Uterus (tissue), 4 donors: ENCODE measurements around the gene CAP1. TPM values are rescaled to one million over a fixed set of nuclear protein-coding genes. Genes with fewer than 3 reads are reported as not detected.

Experiments
- DNase-seq, 2 donors: peaks; one replicate each; pipeline ENCODE4 v3.0.0-alpha.2; 2019 to 2020
- H3K27ac ChIP-seq, 2 donors: fragments of 200-600 bp; sonication (generic); 1 replicate in 1 of 2; 2 replicates in 1 of 2; pipeline ENCODE4 v1.5.1; 2016 to 2018
- H3K27me3 ChIP-seq, 2 donors: fragments of 200-600 bp; sonication (generic); one replicate each; pipeline ENCODE4 v1.5.1; 2018 to 2019; ENCODE audit warnings: control low read depth in 1 of 2
- H3K36me3 ChIP-seq, 2 donors: fragments of 200-600 bp; sonication (generic); one replicate each; pipeline ENCODE4 v1.5.1; 2019; ENCODE audit warnings: control low read depth in 1 of 2
- H3K4me1 ChIP-seq, 2 donors: fragments of 200-600 bp; sonication (generic); one replicate each; pipeline ENCODE4 v1.5.1; 2018 to 2019; ENCODE audit warnings: control low read depth in 1 of 2
- H3K4me3 ChIP-seq, 2 donors: fragments of 200-600 bp; sonication (generic); 1 replicate in 1 of 2; 2 replicates in 1 of 2; pipeline ENCODE4 v1.5.1; 2018 to 2019; ENCODE audit warnings: mild to moderate bottlenecking in 1 of 2
- H3K9me3 ChIP-seq, 2 donors: fragments of 200-600 bp; sonication (generic); one replicate each; pipeline ENCODE4 v1.5.1; 2019; ENCODE audit warnings: control low read depth in 1 of 2
- POLR2A ChIP-seq, 2 donors: fragments of 450-650 bp; IDR thresholded peaks; one replicate each; pipeline ENCODE4 v1.6.1; 2016; ENCODE audit warnings: antibody characterized with exemption in 2 of 2, mild to moderate bottlenecking in 1 of 2, moderate library complexity in 1 of 2
- intact Hi-C: fragments of 100-400 bp; cut with DNase I; formaldehyde crosslinking; loops from one replicate; pipeline ENCODE4 v1.15.1; 2023; ENCODE audit warnings: low total_unique reads
- total RNA-seq, 4 donors: library from RNA; depleted of rRNA in 3 of 4; stranded (reverse); fragments of >200 nt in 3 of 4; gene quantifications; one replicate each; pipeline versions ENCODE4 v1.1.0 to v1.2.4, GENCODE V29; 2014 to 2023
- TF ChIP-seq, protein P1 (sequence below), 4 experiments: fragments of 200-600 bp in 2 of 4; fragments of 450-650 bp in 2 of 4; sonication (generic) in 2 of 4; IDR thresholded peaks; one replicate each; pipeline ENCODE4 v1.5.1; 2016 to 2019; ENCODE audit warnings: antibody characterized with exemption in 4 of 4, mild to moderate bottlenecking in 2 of 4, moderate library complexity in 1 of 4
- donor health status: DM: yes; HTN: yes; CAD: no.

CAP1 gene
- total RNA-seq, 4 donors from 2014 or later = 136 to 298 (median 224) TPM

GRCh38 chr1:40023379-40023944 is 17.1 kb upstream of the CAP1 start:
- Histone ChIP-seq H3K36me3 (no peaks in the 10 kb centered on the region), H3K4me3 (no peak overlapping the region), H3K27ac (no peak overlapping the region), H3K9me3 (no peaks in the 10 kb centered on the region), H3K27me3 (no peaks in the 10 kb centered on the region), H3K4me1 (no peaks in the 10 kb centered on the region)
- no peak for DNase-seq
- TF ChIP-seq, protein P1, sequence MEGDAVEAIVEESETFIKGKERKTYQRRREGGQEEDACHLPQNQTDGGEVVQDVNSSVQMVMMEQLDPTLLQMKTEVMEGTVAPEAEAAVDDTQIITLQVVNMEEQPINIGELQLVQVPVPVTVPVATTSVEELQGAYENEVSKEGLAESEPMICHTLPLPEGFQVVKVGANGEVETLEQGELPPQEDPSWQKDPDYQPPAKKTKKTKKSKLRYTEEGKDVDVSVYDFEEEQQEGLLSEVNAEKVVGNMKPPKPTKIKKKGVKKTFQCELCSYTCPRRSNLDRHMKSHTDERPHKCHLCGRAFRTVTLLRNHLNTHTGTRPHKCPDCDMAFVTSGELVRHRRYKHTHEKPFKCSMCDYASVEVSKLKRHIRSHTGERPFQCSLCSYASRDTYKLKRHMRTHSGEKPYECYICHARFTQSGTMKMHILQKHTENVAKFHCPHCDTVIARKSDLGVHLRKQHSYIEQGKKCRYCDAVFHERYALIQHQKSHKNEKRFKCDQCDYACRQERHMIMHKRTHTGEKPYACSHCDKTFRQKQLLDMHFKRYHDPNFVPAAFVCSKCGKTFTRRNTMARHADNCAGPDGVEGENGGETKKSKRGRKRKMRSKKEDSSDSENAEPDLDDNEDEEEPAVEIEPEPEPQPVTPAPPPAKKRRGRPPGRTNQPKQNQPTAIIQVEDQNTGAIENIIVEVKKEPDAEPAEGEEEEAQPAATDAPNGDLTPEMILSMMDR (IDR thresholded peaks at IDR 0.05) = no peak
- no peak for TF ChIP-seq POLR2A (IDR thresholded peaks at IDR 0.05)
- intact Hi-C loops = no loop called here

DNA sequence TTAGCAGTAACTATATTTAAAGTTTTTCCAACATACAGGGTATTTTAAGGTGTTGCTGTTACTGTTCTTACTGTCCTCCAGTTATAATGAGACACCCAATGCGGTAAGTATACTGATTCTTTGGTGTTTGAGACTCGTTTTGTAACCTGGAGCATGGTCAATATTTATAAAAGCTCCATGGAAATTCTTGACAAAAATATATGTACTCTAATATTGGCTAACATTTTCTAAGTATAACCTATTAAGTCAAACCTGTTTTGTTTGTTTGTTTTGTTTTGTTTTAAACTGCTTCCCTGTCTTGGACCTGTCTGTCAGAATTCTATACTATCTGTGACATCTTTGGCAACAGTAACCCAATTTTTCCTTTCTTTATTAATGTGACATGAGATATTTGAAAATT is 15.9 kb upstream of the CAP1 start:
- DNase-seq = no peak
- no peak for TF ChIP-seq POLR2A (IDR thresholded peaks at IDR 0.05)
- TF ChIP-seq, protein P1 (IDR thresholded peaks at IDR 0.05) = no peak
- intact Hi-C loops = no loop called here
- Histone ChIP-seq H3K36me3 (no peaks in the 10 kb centered on the region), H3K27ac (no peak overlapping the region), H3K4me1 (no peaks in the 10 kb centered on the region), H3K27me3 (no peaks in the 10 kb centered on the region), H3K4me3 (no peak overlapping the region), H3K9me3 (no peaks in the 10 kb centered on the region)

DNA sequence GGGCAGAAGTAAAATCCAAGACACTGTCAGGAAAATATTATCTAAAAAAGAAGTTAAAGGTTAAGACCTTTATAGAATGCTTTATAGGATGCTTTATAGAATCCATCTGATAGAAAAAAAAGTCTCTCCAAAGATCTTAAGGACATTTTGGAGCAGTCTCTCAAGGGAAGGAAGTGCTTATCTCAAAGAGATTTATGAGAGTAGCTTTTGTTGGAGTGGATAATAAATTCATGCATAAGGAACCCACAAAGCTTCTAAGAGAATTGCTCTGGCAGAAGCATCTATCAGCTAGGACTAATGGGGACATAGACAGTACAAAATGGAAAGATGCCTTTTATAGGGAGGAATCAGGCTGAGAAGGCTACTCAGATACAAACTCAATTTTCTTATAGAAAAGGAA is 12.9 kb upstream of the CAP1 start:
- no peak for TF ChIP-seq POLR2A (IDR thresholded peaks at IDR 0.05)
- TF ChIP-seq, protein P1 (IDR thresholded peaks at IDR 0.05) = no peak

GRCh38 chr1:40029608-40030007 is 10.9 kb upstream of the CAP1 start:
- intact Hi-C loops = no loop called here
- no peaks in the 10 kb centered on the region for H3K4me1 ChIP-seq

More for the DNA sequence above, 12.9 kb upstream of the CAP1 start:
- H3K27ac ChIP-seq = no peak overlapping the region
- H3K4me1 ChIP-seq = no peaks in the 10 kb centered on the region
- H3K36me3 ChIP-seq = no peaks in the 10 kb centered on the region
- H3K9me3 ChIP-seq = no peaks in the 10 kb centered on the region
- intact Hi-C loops = no loop called here
- no peaks in the 10 kb centered on the region for H3K27me3 ChIP-seq
- no peak for DNase-seq
- no peak overlapping the region for H3K4me3 ChIP-seq

DNA sequence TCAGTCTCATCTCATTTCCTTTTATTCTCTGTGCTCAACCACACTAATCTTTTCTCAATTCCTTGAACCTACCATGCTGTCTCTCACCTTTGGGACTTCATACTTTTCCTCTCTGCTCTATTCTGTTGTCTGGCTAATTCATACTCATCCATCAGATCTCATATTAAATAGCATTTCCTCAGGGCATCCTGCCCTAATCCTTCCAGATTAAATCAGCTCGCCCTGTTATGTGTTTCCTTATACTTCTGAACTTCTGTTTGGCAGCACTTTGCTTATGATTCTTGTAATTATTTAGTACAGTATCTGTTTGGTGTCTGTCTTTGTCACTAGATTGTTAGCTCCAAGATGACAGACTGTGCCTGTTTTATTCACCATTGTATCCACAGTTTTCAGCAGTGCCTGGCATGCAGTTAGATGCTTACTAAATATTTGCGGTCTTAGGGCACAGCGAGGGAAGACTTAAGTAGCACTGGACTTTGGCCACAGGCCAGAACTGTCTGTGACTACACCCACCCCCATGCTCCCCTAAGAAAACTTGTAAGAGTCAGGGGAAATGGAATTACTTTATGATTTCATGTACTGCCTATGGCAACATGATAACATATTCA is 9.9 kb upstream of the CAP1 start:
- intact Hi-C loops = no loop called here
- H3K4me1 ChIP-seq = no peaks in the 10 kb centered on the region
- H3K36me3 ChIP-seq = no peaks in the 10 kb centered on the region
- TF ChIP-seq, protein P1 (IDR thresholded peaks at IDR 0.05) = no peak
- TF ChIP-seq POLR2A (IDR thresholded peaks at IDR 0.05) = no peak
- H3K27ac ChIP-seq = no peak overlapping the region
- no peak overlapping the region for H3K4me3 ChIP-seq
- DNase-seq = no peak
- no peaks in the 10 kb centered on the region for H3K27me3 ChIP-seq
- no peaks in the 10 kb centered on the region for H3K9me3 ChIP-seq

More at GRCh38 chr1:40029608-40030007, 10.9 kb upstream of the CAP1 start:
- TF ChIP-seq, protein P1 (IDR thresholded peaks at IDR 0.05) = no peak
- TF ChIP-seq POLR2A (IDR thresholded peaks at IDR 0.05) = no peak
- no peak overlapping the region for H3K27ac ChIP-seq
- H3K9me3 ChIP-seq = no peaks in the 10 kb centered on the region
- H3K27me3 ChIP-seq = no peaks in the 10 kb centered on the region
- no peaks in the 10 kb centered on the region for H3K36me3 ChIP-seq
- no peak overlapping the region for H3K4me3 ChIP-seq
- DNase-seq = no peak
